SK-N-SH treated with all-trans-retinoic acid at 6 μM for 48 hours (cell line): ENCODE measurements around the gene CACNA1G.

ENCODE experiments used
- ATAC-seq: fragments of 200-7000 bp; cut with Tn5 transposase; 3 replicates; pipeline ENCODE4 v1.9.1; 2020; ENCODE audit warnings: mild to moderate bottlenecking, moderate library complexity
- ARNTL ChIP-seq: fragments of 450-650 bp; formaldehyde crosslinking; IDR thresholded peaks from 2 replicates; pipeline ENCODE4 v1.5.0; 2020; ENCODE audit warnings: low read depth, mild to moderate bottlenecking, moderate library complexity, borderline replicate concordance
- BACH2 ChIP-seq: fragments of 250-450 bp; sonication (Bioruptor Pico); IDR thresholded peaks from 2 replicates; pipeline ENCODE4 v1.9.0; 2021; ENCODE audit warnings: mild to moderate bottlenecking, borderline replicate concordance
- CREB5 ChIP-seq: fragments of 250-450 bp; sonication (Bioruptor Pico); IDR thresholded peaks from 2 replicates; pipeline ENCODE4 v1.5.1; 2020; ENCODE audit warnings: low read depth, mild to moderate bottlenecking, moderate library complexity
- CSDC2 ChIP-seq: fragments of 250-450 bp; sonication (Bioruptor Pico); IDR thresholded peaks from 2 replicates; pipeline ENCODE4 v1.5.0; 2020; ENCODE audit warnings: mild to moderate bottlenecking, moderate library complexity
- CSRNP3 ChIP-seq: fragments of 250-450 bp; sonication (Bioruptor Pico); IDR thresholded peaks from 2 replicates; pipeline ENCODE4 v1.5.1; 2021; ENCODE audit warnings: mild to moderate bottlenecking, moderate library complexity
- ESRRG ChIP-seq: fragments of 250-450 bp; sonication (Bioruptor Pico); IDR thresholded peaks from 2 replicates; pipeline ENCODE4 v1.6.1; 2021; ENCODE audit warnings: mild to moderate bottlenecking
- GLIS3 ChIP-seq: fragments of 250-450 bp; sonication (Bioruptor Pico); IDR thresholded peaks from 2 replicates; pipeline ENCODE4 v1.5.0; 2020; ENCODE audit warnings: mild to moderate bottlenecking, moderate library complexity
- ISL1 ChIP-seq: fragments of 250-450 bp; sonication (Bioruptor Pico); IDR thresholded peaks from 2 replicates; pipeline ENCODE4 v2.1.2; 2022; ENCODE audit warnings: mild to moderate bottlenecking, moderate library complexity
- OSR1 ChIP-seq: fragments of 250-450 bp; sonication (Bioruptor Pico); IDR thresholded peaks from 2 replicates; pipeline ENCODE4 v1.8.0; 2022; ENCODE audit warnings: moderate library complexity, mild to moderate bottlenecking, inconsistent platforms
- PATZ1 ChIP-seq: fragments of 250-450 bp; sonication (Bioruptor Pico); IDR thresholded peaks from 2 replicates; pipeline ENCODE4 v1.8.0; 2020; ENCODE audit warnings: mild to moderate bottlenecking, moderate library complexity, borderline replicate concordance
- PPARA ChIP-seq: fragments of 250-450 bp; sonication (Bioruptor Pico); IDR thresholded peaks from 2 replicates; pipeline ENCODE4 v1.5.0; 2020; ENCODE audit warnings: mild to moderate bottlenecking, borderline replicate concordance
- RARB ChIP-seq: fragments of 250-450 bp; sonication (Bioruptor Pico); IDR thresholded peaks from 2 replicates; pipeline ENCODE4 v1.8.0; 2021; ENCODE audit warnings: mild to moderate bottlenecking, moderate library complexity
- SNAI2 ChIP-seq: fragments of 250-450 bp; sonication (Bioruptor Pico); IDR thresholded peaks from 2 replicates; pipeline ENCODE4 v1.5.0; 2020; ENCODE audit warnings: mild to moderate bottlenecking, moderate library complexity
- TCF4 ChIP-seq: fragments of 250-450 bp; sonication (Bioruptor Pico); IDR thresholded peaks from 2 replicates; pipeline ENCODE4 v1.8.0; 2021; ENCODE audit warnings: mild to moderate bottlenecking, moderate library complexity, borderline replicate concordance
- TOX ChIP-seq: fragments of 250-450 bp; sonication (Bioruptor Pico); IDR thresholded peaks from 2 replicates; pipeline ENCODE4 v1.8.0; 2021; ENCODE audit warnings: mild to moderate bottlenecking, moderate library complexity, borderline replicate concordance
- TSHZ2 ChIP-seq: fragments of 250-450 bp; sonication (Bioruptor Pico); IDR thresholded peaks from 2 replicates; pipeline ENCODE4 v1.5.0; 2020; ENCODE audit warnings: mild to moderate bottlenecking, moderate library complexity
- ZC3H10 ChIP-seq: fragments of 250-450 bp; sonication (Bioruptor Pico); IDR thresholded peaks from 2 replicates; pipeline ENCODE4 v1.5.1; 2021; ENCODE audit warnings: mild to moderate bottlenecking, moderate library complexity
- ZFP3 ChIP-seq: fragments of 250-450 bp; sonication (Bioruptor Pico); IDR thresholded peaks from 2 replicates; pipeline ENCODE4 v1.5.0; 2020; ENCODE audit warnings: mild to moderate bottlenecking, moderate library complexity
- ZFP30 ChIP-seq: fragments of 450-650 bp; formaldehyde crosslinking; IDR thresholded peaks from 2 replicates; pipeline ENCODE4 v1.5.0; 2022; ENCODE audit warnings: mild to moderate bottlenecking, moderate library complexity
- ZNF565 ChIP-seq: fragments of 450-650 bp; formaldehyde crosslinking; conservative IDR thresholded peaks from 2 replicates; pipeline ENCODE4 v1.5.0; 2020; ENCODE audit warnings: low read depth, mild to moderate bottlenecking, moderate library complexity
- ZNF70 ChIP-seq: fragments of 450-650 bp; formaldehyde crosslinking; IDR thresholded peaks from 2 replicates; pipeline ENCODE4 v1.5.0; 2020; ENCODE audit warnings: mild to moderate bottlenecking, moderate library complexity
- ZNF8 ChIP-seq: fragments of 450-650 bp; formaldehyde crosslinking; IDR thresholded peaks from 2 replicates; pipeline ENCODE4 v1.5.0; 2020; ENCODE audit warnings: mild to moderate bottlenecking, moderate library complexity

The CACNA1G gene

GRCh38 chr17:50536683-50537646 lies 23.6 kb upstream of the CACNA1G start:
- ATAC-seq, result no peak
- TF ChIP-seq ZNF565 (CRISPR knock-in tag) (no peak), OSR1 (CRISPR knock-in tag) (no peak), ZNF8 (CRISPR knock-in tag) (no peak), ZFP30 (CRISPR knock-in tag) (no peak), CREB5 (CRISPR knock-in tag) (no peak), ESRRG (CRISPR knock-in tag) (no peak), RARB (no peak), ISL1 (CRISPR knock-in tag) (no peak), TSHZ2 (CRISPR knock-in tag) (no peak), ZNF70 (CRISPR knock-in tag) (no peak), ARNTL (CRISPR knock-in tag) (no peak), BACH2 (no peak), ZC3H10 (CRISPR knock-in tag) (no peak), TCF4 (no peak), SNAI2 (no peak)

GRCh38 chr17:50537721-50538548 lies 22.6 kb upstream of the CACNA1G start:
- TF ChIP-seq CSRNP3 (CRISPR knock-in tag) (no peak), ZNF70 (CRISPR knock-in tag) (no peak), SNAI2 (no peak), CSDC2 (CRISPR knock-in tag) (no peak), OSR1 (CRISPR knock-in tag) (no peak), ISL1 (CRISPR knock-in tag) (no peak), TOX (CRISPR knock-in tag) (no peak), PATZ1 (CRISPR knock-in tag) (no peak), RARB (no peak), GLIS3 (CRISPR knock-in tag) (no peak), TSHZ2 (CRISPR knock-in tag) (no peak), TCF4 (no peak), ZFP30 (CRISPR knock-in tag) (no peak), ZFP3 (CRISPR knock-in tag) (no peak), PPARA (CRISPR knock-in tag) (no peak), ESRRG (CRISPR knock-in tag) (no peak), CREB5 (CRISPR knock-in tag) (no peak), ZNF565 (CRISPR knock-in tag) (no peak)
- no peak for ATAC-seq
